NCI-H1930 (cell line): ENCODE results near the gene AR.

Experiments
- DNase-seq, 2 experiments: peaks; one replicate each; lab custom pipeline; 2025; lab: John Stamatoyannopoulos, UW

AR gene

GRCh38 chrX:67730296-67730695 lies 186.5 kb downstream of the AR start:
- no peak for DNase-seq

- DNase-seq: no peak
Observed at GRCh38 chrX:67731061-67731460, 187.2 kb downstream of the AR start.

GRCh38 chrX:67732864-67733263 lies 189.0 kb downstream of the AR start:
- DNase-seq: no peak

DNA sequence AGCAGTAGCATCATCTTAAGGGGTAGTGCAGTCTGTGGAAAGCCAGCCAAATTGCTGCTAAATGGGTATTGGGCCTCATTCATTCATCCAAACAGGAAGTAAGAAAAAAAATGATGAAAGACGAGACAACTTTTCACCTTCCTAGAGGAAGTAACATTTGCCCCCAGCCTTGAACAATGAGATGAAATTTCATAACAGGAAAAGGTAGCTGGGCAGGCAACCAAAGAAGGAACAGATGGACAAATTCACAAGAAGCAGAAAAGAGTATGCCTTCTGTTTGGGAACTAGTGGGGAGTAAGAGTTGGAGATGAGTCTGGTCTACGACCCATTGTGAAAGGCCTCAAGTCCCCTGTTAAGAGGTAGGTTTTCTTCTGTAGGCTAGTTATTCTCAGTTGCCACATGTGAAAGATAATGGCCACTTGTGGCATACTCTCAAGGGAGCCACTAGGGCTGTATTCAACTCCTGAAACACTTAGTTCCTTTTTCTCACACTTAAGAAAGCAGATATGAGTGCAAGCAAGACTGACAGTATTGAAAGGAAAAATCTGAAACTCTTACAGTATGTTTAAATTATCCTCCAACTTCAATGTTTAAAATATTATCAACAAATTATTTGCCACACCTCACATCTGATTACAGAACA lies 190.4 kb downstream of the AR start:
- DNase-seq: no peak

DNA sequence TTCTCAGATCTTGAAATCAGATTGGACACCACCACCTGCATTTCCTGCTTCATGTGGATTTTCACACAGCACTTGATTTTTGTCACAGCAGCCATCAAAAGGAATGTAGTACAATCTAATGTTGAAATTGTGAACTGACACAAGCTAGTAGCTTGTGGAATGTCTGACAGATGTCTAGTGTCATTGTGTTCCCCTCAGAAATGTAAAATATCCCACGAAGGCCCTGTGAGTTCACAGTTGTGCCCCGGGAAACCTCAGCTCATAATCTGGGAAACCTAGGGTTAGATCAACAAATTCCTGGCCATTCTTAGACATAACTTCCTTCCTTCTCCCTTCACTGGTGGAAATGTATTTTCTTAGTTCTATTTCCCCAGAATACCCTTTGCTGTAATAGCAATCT lies 205.7 kb downstream of the AR start:
- DNase-seq: no peak

GRCh38 chrX:67750694-67751093 lies 206.9 kb downstream of the AR start:
- DNase-seq: no peak

DNA sequence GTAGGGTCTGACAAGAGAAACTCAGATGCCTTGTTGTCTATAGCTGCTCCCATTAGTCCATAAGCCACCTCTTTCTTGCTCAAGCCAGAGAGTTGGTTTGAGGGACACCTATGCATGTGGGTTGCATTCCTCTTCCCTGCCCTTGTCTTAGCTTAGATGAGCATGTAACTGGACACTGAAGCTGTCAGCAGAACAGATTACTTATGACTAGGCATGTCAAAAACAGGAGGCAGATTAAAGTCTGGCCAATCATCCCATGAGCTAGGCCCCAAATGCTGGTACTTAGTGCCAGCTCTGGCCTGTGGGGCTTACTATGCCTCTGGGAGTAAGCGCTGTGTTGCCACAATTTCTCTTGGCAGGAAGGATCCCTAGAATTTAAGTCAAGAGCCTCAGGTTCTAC lies 215.2 kb downstream of the AR start:
- no peak for DNase-seq

GRCh38 chrX:67777148-67777547 lies 233.3 kb downstream of the AR start:
- no peak for DNase-seq

GRCh38 chrX:67779099-67779498 lies 235.3 kb downstream of the AR start:
- DNase-seq: no peak
